HG03108 (cell line): ENCODE results near the gene SMIM9.
"Not testable (repeated sequence)": the region's sequence is repeated elsewhere in the genome, so short reads cannot be mapped to it uniquely, and the experiment has no call there.

Experiments used
- ATAC-seq: cut with Tn5 transposase; IDR thresholded peaks from one replicate; pipeline ENCODE4 v1.9.1; 2021; ENCODE audit warnings: moderate library complexity; ENCODE audit not compliant: unreplicated experiment

The SMIM9 gene

DNA sequence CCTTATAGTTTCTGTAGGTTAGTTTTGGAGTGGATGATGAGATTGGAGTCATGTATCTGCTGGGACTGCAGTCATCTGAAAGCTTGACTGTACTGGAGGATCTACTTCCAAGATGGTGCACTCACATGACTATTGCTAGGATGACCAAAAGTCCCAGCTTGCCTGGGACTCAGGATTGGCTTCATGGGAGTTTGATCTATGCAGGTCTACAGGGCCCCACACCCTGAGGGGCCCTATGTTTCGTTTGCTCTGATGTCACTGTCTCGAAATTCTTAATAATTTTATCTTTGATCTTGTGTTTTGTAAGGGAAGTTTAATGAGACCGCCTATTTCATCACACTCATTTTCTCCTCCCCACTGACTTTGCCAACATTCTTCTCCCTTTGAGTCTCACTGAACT is at the start of gene SMIM9:
TSS of gene SMIM9 (minus strand) at position 101 of the 400 bp plus-strand sequence. CDS start 3,806 bp downstream, outside the sequence.
- no peak for ATAC-seq

- not testable (repeated sequence) for ATAC-seq
These were observed 49.6 kb upstream of the SMIM9 start for GRCh38 chrX:154884069-154884468.

- no peak for ATAC-seq
These were observed 38.9 kb upstream of the SMIM9 start for GRCh38 chrX:154873329-154873728.

DNA sequence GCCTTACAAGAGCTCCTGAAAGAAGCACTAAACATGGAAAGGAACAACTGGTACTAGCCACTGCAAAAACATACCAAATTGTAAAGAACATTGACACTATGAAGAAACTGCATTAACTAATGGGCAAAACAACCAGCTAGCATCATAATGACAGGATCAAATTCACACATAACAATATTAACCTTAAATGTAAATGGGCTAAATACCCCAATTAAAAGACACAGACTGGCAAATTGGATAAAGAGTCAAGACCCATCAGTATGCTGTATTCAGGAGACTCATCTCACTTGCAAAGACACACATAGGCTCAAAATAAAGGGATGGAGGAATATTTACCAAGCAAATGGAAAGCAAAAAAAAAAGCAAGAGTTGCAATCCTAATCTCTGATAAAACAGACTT is 34.1 kb upstream of the SMIM9 start:
- not testable (repeated sequence) for ATAC-seq

DNA sequence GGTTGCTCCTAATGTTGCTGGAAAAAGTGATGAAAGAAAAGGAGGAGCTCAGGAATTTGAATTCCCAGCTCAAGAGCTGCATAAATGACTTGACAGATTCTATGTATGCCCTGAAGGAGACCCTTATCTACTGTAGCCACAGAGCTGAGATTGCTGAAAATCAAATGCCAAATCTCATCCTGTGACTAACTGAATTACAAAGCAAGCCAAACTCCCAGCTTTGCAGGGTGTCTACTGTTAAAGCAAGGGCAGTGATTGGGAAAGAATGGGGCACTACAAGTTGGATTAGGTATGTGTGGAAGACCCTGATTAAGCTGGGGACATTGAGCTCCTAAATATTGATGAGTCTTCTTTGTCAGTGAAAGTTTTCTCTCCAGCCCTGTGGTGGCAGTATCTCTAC is 20.8 kb upstream of the SMIM9 start:
- ATAC-seq: no peak

GRCh38 chrX:154850957-154851611 is 16.6 kb upstream of the SMIM9 start:
- ATAC-seq: no peak

DNA sequence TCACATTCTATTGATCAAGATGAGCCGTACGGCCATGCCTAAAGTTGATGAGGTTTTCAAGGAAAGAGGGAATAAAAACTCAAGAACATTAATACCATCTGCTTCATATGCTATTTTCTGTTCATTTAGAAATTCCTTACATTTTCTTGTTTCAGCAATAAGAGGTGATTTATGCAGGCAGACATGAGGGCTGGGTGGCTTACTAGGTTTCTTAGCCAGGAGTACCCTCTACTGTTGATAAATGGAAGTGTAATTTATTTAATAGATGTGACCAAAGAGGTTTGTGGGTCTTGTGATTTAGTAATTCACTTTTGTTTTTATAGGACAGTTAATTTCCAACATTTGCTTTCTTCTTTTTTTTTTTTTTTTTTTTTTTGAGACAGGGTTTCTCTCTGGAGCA is 6.4 kb upstream of the SMIM9 start:
- ATAC-seq: no peak

DNA sequence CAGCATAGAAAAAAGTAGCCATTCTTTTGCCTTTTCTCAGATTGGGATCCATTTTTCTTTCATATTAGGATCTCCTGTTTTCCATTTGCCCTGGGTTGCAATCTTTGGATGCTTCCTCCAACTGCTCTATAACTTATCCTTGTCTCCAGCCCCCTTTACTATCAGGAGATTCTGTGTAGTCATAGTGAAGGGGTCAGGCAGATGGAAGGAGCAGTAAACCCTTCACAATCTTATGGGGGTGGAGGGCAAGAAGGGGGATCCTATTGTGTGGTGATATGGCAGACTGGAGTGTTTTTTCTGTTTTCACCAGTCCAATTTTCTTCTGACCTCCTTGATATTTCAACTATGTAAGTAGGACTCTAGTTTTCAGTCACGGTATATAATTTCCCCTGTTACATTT is 1.7 kb upstream of the SMIM9 start:
- no peak for ATAC-seq

- ATAC-seq: no peak
These were observed 652 bp downstream of the SMIM9 start for GRCh38 chrX:154833746-154834274.

GRCh38 chrX:154829926-154830442 is 4.5 kb downstream of the SMIM9 start:
- ATAC-seq: no peak

DNA sequence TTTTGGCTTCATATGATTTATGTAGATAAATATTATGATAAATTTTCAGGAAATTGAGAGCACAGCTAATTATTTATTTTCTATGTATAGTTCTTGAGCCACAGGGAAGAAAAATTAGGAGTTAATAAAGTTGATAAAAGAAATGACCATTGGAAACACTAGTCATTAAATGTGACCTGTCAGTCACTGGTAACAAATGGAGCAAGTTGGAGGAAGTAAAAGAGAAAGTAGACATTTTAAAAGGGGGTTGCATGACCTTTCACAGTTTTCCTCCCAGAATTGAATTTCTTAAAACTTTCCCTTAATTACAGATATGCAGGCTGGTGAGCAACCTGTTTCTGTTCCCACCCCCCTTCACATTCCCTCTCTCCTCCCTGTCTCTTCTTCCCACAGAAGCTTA is 5.3 kb downstream of the SMIM9 start:
- no peak for ATAC-seq

- ATAC-seq: no peak
These were observed 6.5 kb downstream of the SMIM9 start for GRCh38 chrX:154828016-154828408.

- ATAC-seq: peak; percentile 92
These were observed 7.1 kb downstream of the SMIM9 start for GRCh38 chrX:154827194-154828015.

DNA sequence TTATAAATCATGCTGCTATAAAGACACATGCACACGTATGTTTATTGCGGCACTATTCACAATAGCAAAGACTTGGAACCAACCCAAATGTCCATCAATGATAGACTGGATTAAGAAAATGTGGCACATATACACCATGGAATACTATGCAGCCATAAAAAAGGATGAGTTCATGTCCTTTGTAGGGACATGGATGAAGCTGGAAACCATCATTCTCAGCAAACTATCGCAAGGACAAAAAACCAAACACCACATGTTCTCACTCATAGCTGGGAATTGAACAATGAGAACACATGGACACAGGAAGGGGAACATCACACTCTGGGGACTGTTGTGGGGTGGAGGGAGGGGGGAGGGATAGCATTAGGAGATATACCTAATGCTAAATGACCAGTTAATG is 8.9 kb downstream of the SMIM9 start:
- ATAC-seq: not testable (repeated sequence)

DNA sequence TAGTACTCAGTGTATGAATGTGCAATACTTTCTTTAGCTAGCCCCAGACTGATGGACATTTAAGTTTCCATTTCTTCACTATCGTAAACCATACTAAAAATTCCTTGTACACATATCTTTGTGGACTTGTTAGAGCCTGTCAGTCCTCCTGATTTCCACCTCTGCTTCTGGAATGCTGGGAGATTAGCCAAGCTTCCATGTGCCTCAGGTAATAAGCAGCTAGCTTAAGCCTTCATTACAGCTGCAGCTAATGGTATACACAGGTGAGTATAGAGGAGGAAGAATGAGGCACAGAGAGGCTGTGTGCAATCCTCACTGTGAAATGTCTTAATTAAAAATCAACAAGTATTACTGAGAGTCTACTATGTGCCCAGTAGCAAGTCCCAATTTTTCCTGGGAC is 9.8 kb downstream of the SMIM9 start:
- no peak for ATAC-seq

- ATAC-seq: no peak
These were observed 12.4 kb downstream of the SMIM9 start for GRCh38 chrX:154822029-154822428.

DNA sequence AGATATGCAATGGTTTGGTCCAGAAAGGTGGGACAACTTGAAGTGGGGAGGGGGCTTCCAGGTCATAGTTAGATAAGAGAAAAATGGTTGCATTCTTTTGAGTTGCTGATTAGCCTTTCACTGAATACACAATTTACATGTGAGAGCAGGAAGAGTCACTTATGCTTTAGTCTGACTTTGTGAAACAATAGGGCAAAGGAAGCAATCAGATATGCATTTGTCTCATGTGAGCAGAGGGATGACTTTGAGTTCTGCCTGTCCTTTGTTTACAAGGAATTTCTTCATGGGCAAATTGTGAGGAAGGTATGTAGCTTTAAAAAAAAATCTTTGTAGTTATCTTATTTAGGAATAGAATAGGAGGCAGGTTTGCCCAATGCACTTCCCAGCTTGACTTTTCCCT is 12.9 kb downstream of the SMIM9 start:
- no peak for ATAC-seq

GRCh38 chrX:154819771-154820341 is 14.6 kb downstream of the SMIM9 start:
- no peak for ATAC-seq

- ATAC-seq: no peak
These were observed 15.3 kb downstream of the SMIM9 start for GRCh38 chrX:154818916-154819770.

GRCh38 chrX:154817048-154817618 is 17.3 kb downstream of the SMIM9 start:
- not testable (repeated sequence) for ATAC-seq
